HCT116 (cell line): ENCODE data around the gene IGSF9. TPM values are rescaled to one million over a fixed set of nuclear protein-coding genes. Genes with fewer than 3 reads are reported as not detected.

Experiments
- ATAC-seq: fragments of 200-7000 bp; cut with Tn5 transposase; 2 replicates; pipeline ENCODE4 v1.9.1; 2020; ENCODE audit warnings: mild to moderate bottlenecking, moderate library complexity
- BruUV-seq: library from RNA; stranded (reverse); fragments of 400-500 nt; replicated peaks from 2 replicates; lab custom pipeline; 2021; lab: Mats Ljungman, UMichigan
- CTCF ChIA-PET: fragments of 300-600 bp; sonication (Branson Sonifier 250); formaldehyde crosslinking; loops from one replicate; lab custom pipeline; 2021; ENCODE audit warnings: antibody characterized with exemption; lab: Charles Lee
- POLR2A ChIA-PET: fragments of 300-600, 350-600 bp; sonication (Branson Sonifier 250); formaldehyde crosslinking; loops from one replicate; lab custom pipeline; 2021; ENCODE audit warnings: antibody characterized with exemption; lab: Charles Lee
- RAD21 ChIA-PET, 2 experiments: fragments of 300-600 bp; sonication (Branson Sonifier 250); formaldehyde crosslinking; loops; one replicate each; lab custom pipeline; 2023; ENCODE audit warnings: low total read pairs in 2 of 2; ENCODE audit not compliant: uncharacterized antibody in 2 of 2, unreplicated experiment in 2 of 2, low non-redundant PET in 1 of 2; lab: Charles Lee
- DNase-seq: peaks from one replicate; pipeline ENCODE4 v3.0.0-alpha.2; 2010; ENCODE audit warnings: low read depth, low spot score
- H2AFZ ChIP-seq: fragments of 200-600 bp; shearing (Covaris generic), sonication (generic); 2 replicates; pipeline ENCODE4 v1.6.1; 2017; ENCODE audit warnings: low read depth, mixed run types, mixed read lengths, antibody characterized with exemption, low read length; ENCODE audit not compliant: poor library complexity, severe bottlenecking
- H3K27ac ChIP-seq: 2 replicates; pipeline ENCODE4 v1.5.1; 2012; ENCODE audit warnings: low read depth, low read length
- H3K27me3 ChIP-seq: fragments of 200-600 bp; sonication (generic); 2 replicates; pipeline ENCODE4 v1.6.1; 2016; ENCODE audit warnings: mixed run types, low read length, mixed read lengths; ENCODE audit not compliant: insufficient read depth
- H3K36me3 ChIP-seq, 2 experiments: fragments of 200-500 bp in 1 of 2; fragments of 200-600 bp in 1 of 2; sonication (Bioruptor generic) in 1 of 2; sonication (generic) in 1 of 2; 2 replicates each; pipeline versions ENCODE4 v1.5.1 to v1.6.1; 2014 to 2016; ENCODE audit warnings: low read length in 2 of 2, inconsistent platforms in 1 of 2, mixed read lengths in 1 of 2, mixed run types in 1 of 2; ENCODE audit not compliant: insufficient read depth in 2 of 2, control insufficient read depth in 1 of 2
- H3K4me1 ChIP-seq, 2 experiments: fragments of 200-600 bp in 1 of 2; sonication (generic) in 1 of 2; 2 replicates each; pipeline versions ENCODE4 v1.5.1 to v1.6.1; 2012 to 2017; ENCODE audit warnings: low read length in 2 of 2, inconsistent platforms in 1 of 2, mild to moderate bottlenecking in 1 of 2, mixed read lengths in 1 of 2, mixed run types in 1 of 2, moderate library complexity in 1 of 2; ENCODE audit not compliant: insufficient read depth in 2 of 2, control insufficient read depth in 1 of 2
- H3K4me2 ChIP-seq: fragments of 200-600 bp; sonication (generic); 2 replicates; pipeline ENCODE4 v1.6.1; 2017; ENCODE audit warnings: mixed run types, low read length, mixed read lengths
- H3K4me3 ChIP-seq, 2 experiments: fragments of 200-600 bp in 1 of 2; sonication (generic) in 1 of 2; replicated peaks in 1 of 2; 2 replicates each; pipeline ENCODE4 v1.5.1; 2011 to 2016; ENCODE audit warnings: low read length in 2 of 2, control low read depth in 1 of 2, low read depth in 1 of 2, mild to moderate bottlenecking in 1 of 2, mixed read lengths in 1 of 2, mixed run types in 1 of 2
- H3K79me2 ChIP-seq: fragments of 200-600 bp; sonication (generic); 2 replicates; pipeline ENCODE4 v1.6.1; 2017; ENCODE audit warnings: mild to moderate bottlenecking, mixed run types, low read length, moderate library complexity, mixed read lengths; ENCODE audit not compliant: insufficient read depth
- H3K9ac ChIP-seq: fragments of 200-600 bp; sonication (generic); 2 replicates; pipeline ENCODE4 v1.6.1; 2016; ENCODE audit warnings: low read length, mixed read lengths
- H3K9me2 ChIP-seq: fragments of 200-600 bp; sonication (generic), shearing (Covaris generic); 2 replicates; pipeline ENCODE4 v1.6.1; 2017; ENCODE audit warnings: mixed run types, mild to moderate bottlenecking, moderate library complexity; ENCODE audit not compliant: insufficient read depth
- H3K9me3 ChIP-seq, 2 experiments: fragments of 200-500 bp in 1 of 2; fragments of 200-600 bp in 1 of 2; sonication (Bioruptor generic) in 1 of 2; sonication (generic) in 1 of 2; 2 replicates each; pipeline ENCODE4 v1.6.1; 2014 to 2017; ENCODE audit warnings: low read length in 2 of 2, mixed read lengths in 2 of 2, inconsistent platforms in 1 of 2, low read depth in 1 of 2, mild to moderate bottlenecking in 1 of 2, mixed run types in 1 of 2, moderate library complexity in 1 of 2; ENCODE audit not compliant: control insufficient read depth in 1 of 2, insufficient read depth in 1 of 2
- H4K20me1 ChIP-seq: fragments of 200-600 bp; sonication (generic), shearing (Covaris generic); 2 replicates; pipeline ENCODE4 v1.6.1; 2017; ENCODE audit warnings: mixed run types, mild to moderate bottlenecking, moderate library complexity; ENCODE audit not compliant: insufficient read depth
- CBX3 ChIP-seq: IDR thresholded peaks from 2 replicates; pipeline ENCODE4 v1.6.1; 2012; ENCODE audit warnings: low read depth
- ELF1 ChIP-seq: IDR thresholded peaks from 2 replicates; pipeline ENCODE4 v1.6.1; 2012; ENCODE audit warnings: low read depth, borderline replicate concordance
- EZH2 ChIP-seq: fragments of 200-600 bp; sonication (generic); IDR thresholded peaks from 2 replicates; pipeline ENCODE4 v1.6.1; 2017; ENCODE audit warnings: antibody characterized with exemption, mixed run types
- EZH2phosphoT487 ChIP-seq: fragments of 200-600 bp; IDR thresholded peaks from 2 replicates; pipeline ENCODE4 v1.6.1; 2018; ENCODE audit warnings: antibody characterized with exemption, borderline replicate concordance
- FOSL1 ChIP-seq: IDR thresholded peaks from 2 replicates; pipeline ENCODE4 v1.6.1; 2012; ENCODE audit warnings: low read depth
- POLR2A ChIP-seq: IDR thresholded peaks from 2 replicates; pipeline ENCODE4 v1.7.0; 2011; ENCODE audit warnings: borderline replicate concordance; ENCODE audit not compliant: insufficient read depth, insufficient read length; ENCODE audit errors: extremely low read depth
- RAD21 ChIP-seq: IDR thresholded peaks from 2 replicates; pipeline ENCODE4 v1.6.1; 2012; ENCODE audit warnings: low read depth, mild to moderate bottlenecking
- SIN3A ChIP-seq: IDR thresholded peaks from 2 replicates; pipeline ENCODE4 v1.6.1; 2012; ENCODE audit warnings: low read depth
- SP1 ChIP-seq: IDR thresholded peaks from 2 replicates; pipeline ENCODE4 v1.6.1; 2012; ENCODE audit warnings: low read depth
- SRF ChIP-seq: IDR thresholded peaks from 2 replicates; pipeline ENCODE4 v1.6.1; 2012; ENCODE audit warnings: low read depth
- TCF7L2 ChIP-seq: IDR thresholded peaks from 2 replicates; pipeline ENCODE4 v1.7.0; 2011; ENCODE audit warnings: borderline replicate concordance, inconsistent platforms; ENCODE audit not compliant: insufficient read depth, insufficient read length; ENCODE audit errors: extremely low read depth
- YY1 ChIP-seq: IDR thresholded peaks from 2 replicates; pipeline ENCODE4 v1.6.1; 2011; ENCODE audit warnings: low read length, low read depth, moderate library complexity, mild to moderate bottlenecking; ENCODE audit not compliant: insufficient replicate concordance; ENCODE audit errors: extremely low read depth
- ZFX ChIP-seq: fragments of 450-650 bp; IDR thresholded peaks from 2 replicates; pipeline ENCODE4 v1.6.1; 2017
- ZNF274 ChIP-seq: fragments of 200-500 bp; sonication (Bioruptor generic); IDR thresholded peaks from 2 replicates; pipeline ENCODE4 v1.6.1; 2014; ENCODE audit warnings: mild to moderate bottlenecking, low read depth, low read length, inconsistent platforms
- intact Hi-C: fragments of 100-400 bp; cut with micrococcal nuclease; formaldehyde crosslinking; loops from 2 replicates; pipeline ENCODE4 v1.10.0; 2022
- total RNA-seq: library from RNA; stranded (reverse); gene quantifications from one replicate; pipeline ENCODE4 v1.2.1, GENCODE V29; 2021; ENCODE audit not compliant: unreplicated experiment
- TF ChIP-seq, protein P1 (sequence below): IDR thresholded peaks from 2 replicates; pipeline ENCODE4 v1.6.1; 2012
- TF ChIP-seq, protein P2 (sequence below): IDR thresholded peaks from 2 replicates; pipeline ENCODE4 v1.6.1; 2012; ENCODE audit warnings: low read depth
- TF ChIP-seq, protein P3 (sequence below): IDR thresholded peaks from 2 replicates; pipeline ENCODE4 v1.6.1; 2012

IGSF9 gene
- total RNA-seq, 1 experiment from 2014 or later: 10.3 TPM

DNA sequence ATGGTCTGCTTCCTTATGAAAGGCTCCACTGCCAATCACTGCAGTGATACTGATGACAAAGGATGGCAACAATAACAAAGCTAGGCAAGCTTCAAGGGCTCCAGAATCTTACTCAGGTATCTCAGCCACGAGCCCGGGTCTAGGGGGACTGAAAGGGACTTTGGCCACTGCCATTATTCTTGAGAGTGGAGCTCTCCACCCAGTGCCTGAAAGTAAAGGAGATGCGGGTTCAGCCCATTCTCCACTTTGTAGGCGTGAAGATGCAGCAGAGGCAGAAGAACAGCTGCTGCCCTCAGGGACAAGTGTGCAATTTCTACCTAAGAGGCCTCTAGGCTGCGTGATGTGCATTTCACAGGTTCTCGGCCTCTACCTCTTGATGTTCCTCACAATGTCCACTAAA, 40.1 kb upstream of the IGSF9 start:
- POLR2A ChIA-PET: no interaction called here
- Histone ChIP-seq H3K4me1 (no peaks in the 10 kb centered on the region), H3K27ac (no peak overlapping the region), H3K9me2 (no peaks in the 10 kb centered on the region), H4K20me1 (no peaks in the 10 kb centered on the region), H3K27me3 (peaks cover 13% of the 10 kb centered on the region; the same call in 1 of the 2 replicates), H3K9me3 (no peaks in the 10 kb centered on the region), H3K9ac (no peak overlapping the region), H3K4me3 (no peak overlapping the region), H2AFZ (no peak overlapping the region), H3K79me2 (no peaks in the 10 kb centered on the region), H3K4me2 (no peak overlapping the region), H3K36me3 (no peaks in the 10 kb centered on the region)
- no TSS peak for BruUV-seq
- TF ChIP-seq ZFX: no peak
- no peak for TF ChIP-seq RAD21
- no peak for TF ChIP-seq YY1
- TF ChIP-seq, protein P1, sequence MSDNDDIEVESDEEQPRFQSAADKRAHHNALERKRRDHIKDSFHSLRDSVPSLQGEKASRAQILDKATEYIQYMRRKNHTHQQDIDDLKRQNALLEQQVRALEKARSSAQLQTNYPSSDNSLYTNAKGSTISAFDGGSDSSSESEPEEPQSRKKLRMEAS: no peak
- no peak for TF ChIP-seq ELF1
- TF ChIP-seq, protein P2, sequence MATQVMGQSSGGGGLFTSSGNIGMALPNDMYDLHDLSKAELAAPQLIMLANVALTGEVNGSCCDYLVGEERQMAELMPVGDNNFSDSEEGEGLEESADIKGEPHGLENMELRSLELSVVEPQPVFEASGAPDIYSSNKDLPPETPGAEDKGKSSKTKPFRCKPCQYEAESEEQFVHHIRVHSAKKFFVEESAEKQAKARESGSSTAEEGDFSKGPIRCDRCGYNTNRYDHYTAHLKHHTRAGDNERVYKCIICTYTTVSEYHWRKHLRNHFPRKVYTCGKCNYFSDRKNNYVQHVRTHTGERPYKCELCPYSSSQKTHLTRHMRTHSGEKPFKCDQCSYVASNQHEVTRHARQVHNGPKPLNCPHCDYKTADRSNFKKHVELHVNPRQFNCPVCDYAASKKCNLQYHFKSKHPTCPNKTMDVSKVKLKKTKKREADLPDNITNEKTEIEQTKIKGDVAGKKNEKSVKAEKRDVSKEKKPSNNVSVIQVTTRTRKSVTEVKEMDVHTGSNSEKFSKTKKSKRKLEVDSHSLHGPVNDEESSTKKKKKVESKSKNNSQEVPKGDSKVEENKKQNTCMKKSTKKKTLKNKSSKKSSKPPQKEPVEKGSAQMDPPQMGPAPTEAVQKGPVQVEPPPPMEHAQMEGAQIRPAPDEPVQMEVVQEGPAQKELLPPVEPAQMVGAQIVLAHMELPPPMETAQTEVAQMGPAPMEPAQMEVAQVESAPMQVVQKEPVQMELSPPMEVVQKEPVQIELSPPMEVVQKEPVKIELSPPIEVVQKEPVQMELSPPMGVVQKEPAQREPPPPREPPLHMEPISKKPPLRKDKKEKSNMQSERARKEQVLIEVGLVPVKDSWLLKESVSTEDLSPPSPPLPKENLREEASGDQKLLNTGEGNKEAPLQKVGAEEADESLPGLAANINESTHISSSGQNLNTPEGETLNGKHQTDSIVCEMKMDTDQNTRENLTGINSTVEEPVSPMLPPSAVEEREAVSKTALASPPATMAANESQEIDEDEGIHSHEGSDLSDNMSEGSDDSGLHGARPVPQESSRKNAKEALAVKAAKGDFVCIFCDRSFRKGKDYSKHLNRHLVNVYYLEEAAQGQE: no peak
- no peak for TF ChIP-seq FOSL1
- TF ChIP-seq POLR2A: no peak
- no peak for TF ChIP-seq CBX3
- no peak for TF ChIP-seq TCF7L2
- TF ChIP-seq EZH2: no peak
- TF ChIP-seq, protein P3, sequence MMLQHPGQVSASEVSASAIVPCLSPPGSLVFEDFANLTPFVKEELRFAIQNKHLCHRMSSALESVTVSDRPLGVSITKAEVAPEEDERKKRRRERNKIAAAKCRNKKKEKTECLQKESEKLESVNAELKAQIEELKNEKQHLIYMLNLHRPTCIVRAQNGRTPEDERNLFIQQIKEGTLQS: no peak
- no peak for TF ChIP-seq SP1
- no peak for TF ChIP-seq ZNF274
- TF ChIP-seq SRF: no peak
- no peak for TF ChIP-seq EZH2phosphoT487
- no peak for TF ChIP-seq SIN3A
- DNase-seq: no peak
- CTCF ChIA-PET: no interaction called here
- RAD21 ChIA-PET: no interaction called here
- intact Hi-C loops: no loop called here
- ATAC-seq: no peak
